ENCODE data around the gene ATP6V1F.

DNA sequence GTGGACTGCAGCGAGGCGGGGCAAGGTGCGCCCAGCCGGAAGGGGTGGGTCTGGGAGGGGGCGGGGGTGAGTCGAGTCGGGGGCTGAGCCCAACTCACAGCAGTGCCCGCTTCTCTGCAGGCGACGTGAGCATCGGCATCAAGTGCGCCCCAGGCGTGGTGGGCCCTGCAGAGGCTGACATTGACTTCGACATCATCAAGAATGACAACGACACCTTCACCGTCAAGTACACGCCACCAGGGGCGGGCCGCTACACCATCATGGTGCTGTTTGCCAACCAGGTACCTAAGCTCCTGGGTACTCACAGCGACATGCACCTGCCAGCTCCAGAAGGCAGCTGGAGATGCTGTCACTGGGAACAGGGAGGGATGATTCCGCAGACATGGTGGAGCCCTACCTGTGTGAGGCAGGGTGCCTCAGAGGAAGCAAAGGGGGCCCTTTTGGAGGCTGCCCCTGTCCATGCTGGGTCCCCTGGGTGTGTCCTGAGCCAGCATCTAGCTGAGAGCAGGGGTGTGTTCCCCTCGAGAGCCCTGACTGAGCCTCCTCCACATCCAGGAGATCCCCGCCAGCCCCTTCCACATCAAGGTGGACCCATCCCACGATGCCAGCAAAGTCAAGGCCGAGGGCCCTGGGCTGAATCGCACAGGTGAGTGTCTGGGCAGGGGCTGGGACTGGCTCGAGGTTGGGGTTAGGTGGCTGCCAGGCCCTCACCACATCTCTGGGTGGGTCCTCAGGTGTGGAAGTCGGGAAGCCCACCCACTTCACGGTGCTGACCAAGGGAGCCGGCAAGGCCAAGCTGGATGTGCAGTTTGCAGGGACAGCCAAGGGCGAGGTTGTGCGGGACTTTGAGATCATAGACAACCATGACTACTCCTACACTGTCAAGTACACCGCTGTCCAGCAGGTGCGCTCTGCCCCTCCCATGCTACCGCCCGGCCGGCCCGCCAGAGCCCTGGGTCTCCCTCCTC lies 19.7 kb upstream of the ATP6V1F start:
- TF ChIP-seq, protein P1, sequence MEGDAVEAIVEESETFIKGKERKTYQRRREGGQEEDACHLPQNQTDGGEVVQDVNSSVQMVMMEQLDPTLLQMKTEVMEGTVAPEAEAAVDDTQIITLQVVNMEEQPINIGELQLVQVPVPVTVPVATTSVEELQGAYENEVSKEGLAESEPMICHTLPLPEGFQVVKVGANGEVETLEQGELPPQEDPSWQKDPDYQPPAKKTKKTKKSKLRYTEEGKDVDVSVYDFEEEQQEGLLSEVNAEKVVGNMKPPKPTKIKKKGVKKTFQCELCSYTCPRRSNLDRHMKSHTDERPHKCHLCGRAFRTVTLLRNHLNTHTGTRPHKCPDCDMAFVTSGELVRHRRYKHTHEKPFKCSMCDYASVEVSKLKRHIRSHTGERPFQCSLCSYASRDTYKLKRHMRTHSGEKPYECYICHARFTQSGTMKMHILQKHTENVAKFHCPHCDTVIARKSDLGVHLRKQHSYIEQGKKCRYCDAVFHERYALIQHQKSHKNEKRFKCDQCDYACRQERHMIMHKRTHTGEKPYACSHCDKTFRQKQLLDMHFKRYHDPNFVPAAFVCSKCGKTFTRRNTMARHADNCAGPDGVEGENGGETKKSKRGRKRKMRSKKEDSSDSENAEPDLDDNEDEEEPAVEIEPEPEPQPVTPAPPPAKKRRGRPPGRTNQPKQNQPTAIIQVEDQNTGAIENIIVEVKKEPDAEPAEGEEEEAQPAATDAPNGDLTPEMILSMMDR (conservative IDR thresholded peaks at IDR 0.05; ENCODE audit: low read length) = no peak
- no peak for TF ChIP-seq EZH2phosphoT487 (IDR thresholded peaks at IDR 0.05; ENCODE audit: borderline replicate concordance, low read depth, low read length)

Measured in OCI-LY7 (cell line).